H9 (cell line): ENCODE results near the gene TUBGCP6. TPM values are rescaled to one million over a fixed set of nuclear protein-coding genes. Genes with fewer than 3 reads are reported as not detected.

Experiments
- DNase-seq: peaks from one replicate; pipeline ENCODE4 v3.0.0-alpha.2; 2017
- H2AFZ ChIP-seq: one replicate; pipeline ENCODE4 v1.6.1; 2013; ENCODE audit warnings: mild to moderate bottlenecking, low read length, control low read depth, moderate library complexity
- H2AK5ac ChIP-seq: 2 replicates; pipeline ENCODE4 v1.6.1; 2013; ENCODE audit warnings: low read length, control low read depth, mixed read lengths; ENCODE audit not compliant: insufficient read length
- H2BK120ac ChIP-seq: one replicate; pipeline ENCODE4 v1.6.1; 2013; ENCODE audit warnings: low read depth, mild to moderate bottlenecking, low read length, control low read depth, inconsistent platforms; ENCODE audit not compliant: poor library complexity, severe bottlenecking
- H2BK12ac ChIP-seq: 2 replicates; pipeline ENCODE4 v1.6.1; 2013; ENCODE audit warnings: low read length, control low read depth, mixed read lengths, low read depth; ENCODE audit not compliant: insufficient read length
- H2BK15ac ChIP-seq: 2 replicates; pipeline ENCODE4 v1.6.1; 2013; ENCODE audit warnings: low read depth, low read length, control low read depth
- H2BK20ac ChIP-seq: one replicate; pipeline ENCODE4 v1.6.1; 2013; ENCODE audit warnings: low read depth, mild to moderate bottlenecking, low read length, control low read depth, inconsistent platforms; ENCODE audit not compliant: poor library complexity, severe bottlenecking
- H2BK5ac ChIP-seq: 2 replicates; pipeline ENCODE4 v1.6.1; 2013; ENCODE audit warnings: low read length, control low read depth, mixed read lengths; ENCODE audit not compliant: insufficient read length
- H3K14ac ChIP-seq: 2 replicates; pipeline ENCODE4 v1.6.1; 2013; ENCODE audit warnings: low read length, control low read depth; ENCODE audit not compliant: insufficient read depth
- H3K18ac ChIP-seq: 2 replicates; pipeline ENCODE4 v1.6.1; 2013; ENCODE audit warnings: low read depth, mild to moderate bottlenecking, mixed read lengths, low read length, control low read depth; ENCODE audit not compliant: insufficient read length
- H3K23ac ChIP-seq: 2 replicates; pipeline ENCODE4 v1.6.1; 2013; ENCODE audit warnings: low read length, control low read depth, mixed read lengths, low read depth; ENCODE audit not compliant: insufficient read length
- H3K23me2 ChIP-seq: 2 replicates; pipeline ENCODE4 v1.6.1; 2013; ENCODE audit warnings: low read depth, mild to moderate bottlenecking, mixed read lengths, low read length, control low read depth; ENCODE audit not compliant: insufficient read length, poor library complexity, severe bottlenecking
- H3K27ac ChIP-seq: 2 replicates; pipeline ENCODE4 v1.5.1; 2013; ENCODE audit warnings: low read length, control low read depth, mixed read lengths, low read depth; ENCODE audit not compliant: insufficient read length
- H3K27me3 ChIP-seq: 2 replicates; pipeline ENCODE4 v1.6.1; 2013; ENCODE audit warnings: low read length, control low read depth, inconsistent platforms; ENCODE audit not compliant: insufficient read depth
- H3K4ac ChIP-seq: 2 replicates; pipeline ENCODE4 v1.6.1; 2013; ENCODE audit warnings: low read depth, mild to moderate bottlenecking, control low read depth, inconsistent platforms, low read length, moderate library complexity
- H3K4me1 ChIP-seq: 2 replicates; pipeline ENCODE4 v1.6.1; 2013; ENCODE audit warnings: low read length, control low read depth, inconsistent platforms; ENCODE audit not compliant: insufficient read depth
- H3K4me2 ChIP-seq: 2 replicates; pipeline ENCODE4 v1.6.1; 2013; ENCODE audit warnings: low read length, control low read depth, mixed read lengths; ENCODE audit not compliant: insufficient read length, insufficient read depth
- H3K56ac ChIP-seq: 2 replicates; pipeline ENCODE4 v1.6.1; 2013; ENCODE audit warnings: low read depth, mild to moderate bottlenecking, mixed read lengths, low read length, control low read depth; ENCODE audit not compliant: insufficient read length
- H3K79me1 ChIP-seq: 2 replicates; pipeline ENCODE4 v1.6.1; 2013; ENCODE audit warnings: low read depth, mild to moderate bottlenecking, moderate library complexity, low read length, control low read depth, inconsistent platforms; ENCODE audit not compliant: insufficient read depth, poor library complexity, severe bottlenecking
- H3K79me2 ChIP-seq: 2 replicates; pipeline ENCODE4 v1.6.1; 2013; ENCODE audit warnings: low read length, control low read depth, inconsistent platforms; ENCODE audit not compliant: insufficient read depth
- H3K9ac ChIP-seq: 2 replicates; pipeline ENCODE4 v1.6.1; 2013; ENCODE audit warnings: low read length, control low read depth, mixed read lengths; ENCODE audit not compliant: insufficient read length; ENCODE audit errors: extremely low read depth
- H3K9me3 ChIP-seq: one replicate; pipeline ENCODE4 v1.6.1; 2013; ENCODE audit warnings: low read depth, low read length, inconsistent platforms; ENCODE audit not compliant: control insufficient read depth
- H3T11ph ChIP-seq: one replicate; pipeline ENCODE4 v1.6.1; 2013; ENCODE audit warnings: mild to moderate bottlenecking, low read length, control low read depth, inconsistent platforms
- H4K20me1 ChIP-seq: one replicate; pipeline ENCODE4 v1.6.1; 2013; ENCODE audit not compliant: control insufficient read depth, insufficient read length, insufficient read depth
- H4K5ac ChIP-seq: 2 replicates; pipeline ENCODE4 v1.6.1; 2013; ENCODE audit warnings: low read depth, mild to moderate bottlenecking, mixed read lengths, low read length, control low read depth; ENCODE audit not compliant: insufficient read length
- H4K8ac ChIP-seq: replicated peaks from 2 replicates; pipeline ENCODE4 v1.6.1; 2013; ENCODE audit warnings: low read length, control low read depth, mixed read lengths, low read depth; ENCODE audit not compliant: insufficient read length
- H4K91ac ChIP-seq: 2 replicates; pipeline ENCODE4 v1.6.1; 2013; ENCODE audit warnings: low read depth, mild to moderate bottlenecking, moderate library complexity, mixed read lengths, low read length, control low read depth; ENCODE audit not compliant: insufficient read length
- H3K27ac Mint-ChIP-seq, 3 experiments: 2 replicates in 2 of 3; 3 replicates in 1 of 3; pipeline ENCODE4 v1.8.0; 2020 to 2021; ENCODE audit warnings: mixed read lengths in 3 of 3, mild to moderate bottlenecking in 1 of 3, moderate library complexity in 1 of 3
- H3K27me3 Mint-ChIP-seq: 2 replicates; pipeline ENCODE4 v1.8.0; 2021; ENCODE audit warnings: low read depth, mild to moderate bottlenecking, moderate library complexity, mixed read lengths
- H3K36me3 Mint-ChIP-seq, 3 experiments: 2 replicates in 2 of 3; 3 replicates in 1 of 3; pipeline ENCODE4 v1.8.0; 2020 to 2021; ENCODE audit warnings: low read depth in 3 of 3, mixed read lengths in 3 of 3; ENCODE audit not compliant: insufficient read depth in 1 of 3
- H3K4me1 Mint-ChIP-seq, 2 experiments: 2 replicates each; pipeline ENCODE4 v1.8.0; 2020; ENCODE audit warnings: mixed read lengths in 2 of 2
- H3K4me3 Mint-ChIP-seq, 2 experiments: 2 replicates in 1 of 2; 3 replicates in 1 of 2; pipeline ENCODE4 v1.8.0; 2020 to 2021; ENCODE audit warnings: mild to moderate bottlenecking in 2 of 2, mixed read lengths in 2 of 2, moderate library complexity in 1 of 2
- H3K9me3 Mint-ChIP-seq, 2 experiments: 2 replicates in 1 of 2; 3 replicates in 1 of 2; pipeline ENCODE4 v1.8.0; 2020; ENCODE audit warnings: mild to moderate bottlenecking in 2 of 2, mixed read lengths in 2 of 2, moderate library complexity in 1 of 2
- WGBS: extraction: QIAGEN DNeasy Blood & Tissue Kit; methylation state at CpG from one replicate; pipeline ENCODE4 v1.1.7; 2013; ENCODE audit warnings: missing lambda C conversion rate, low lambda C conversion rate, mixed read lengths; ENCODE audit not compliant: insufficient read length; ENCODE audit errors: extremely low coverage; 5-methylcytosine and 5-hydroxymethylcytosine counted together
- total RNA-seq: library from RNA; stranded (reverse); gene quantifications from 2 replicates; pipeline ENCODE4 v1.2.1, GENCODE V29; 2021
- TF ChIP-seq, protein P1 (sequence below): fragments of 200-600 bp; sonication (generic); conservative IDR thresholded peaks from 3 replicates; pipeline ENCODE4 v1.8.0; 2021; ENCODE audit warnings: antibody characterized with exemption, mild to moderate bottlenecking

TUBGCP6 gene
- total RNA-seq, 1 experiment from 2014 or later = 29.0 TPM

DNA sequence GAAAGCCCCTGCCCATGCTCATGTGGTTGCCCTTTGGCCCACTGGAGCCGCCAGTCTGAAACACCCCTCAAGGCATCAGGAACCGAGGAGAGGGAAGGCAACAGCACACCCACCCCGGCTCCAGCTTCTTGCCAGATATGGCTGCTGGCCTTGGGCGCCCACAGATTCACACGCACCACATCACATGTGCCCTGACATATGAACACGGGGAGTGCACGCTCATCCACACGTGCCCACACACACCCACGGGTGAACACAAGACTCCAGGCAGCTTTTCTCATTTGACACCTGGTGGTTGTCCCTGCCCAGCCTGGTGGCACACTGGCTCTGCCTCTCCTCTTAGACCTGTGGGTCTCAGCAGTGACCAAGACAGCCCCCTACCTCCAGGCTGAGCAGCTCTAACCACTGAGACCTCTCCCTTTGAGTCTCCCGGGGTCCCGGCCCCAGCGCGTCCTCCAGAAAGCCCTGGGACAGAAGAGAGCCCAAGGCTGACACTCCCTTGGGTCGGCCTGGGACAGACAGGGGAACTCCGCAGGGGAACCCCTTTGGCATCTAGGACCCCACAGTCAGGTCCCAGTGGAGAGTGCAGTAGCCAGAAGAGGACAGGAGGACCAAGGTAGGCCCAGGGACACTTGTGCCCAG lies 19.4 kb upstream of the TUBGCP6 start:
- H2AK5ac ChIP-seq = no peak overlapping the region
- H3K14ac ChIP-seq = no peak overlapping the region
- no peak overlapping the region for H3K9ac ChIP-seq
- no peak for DNase-seq
- Mint-ChIP-seq H3K36me3 (no peaks in the 10 kb centered on the region), H3K4me3 (no peak overlapping the region), H3K4me1 (peaks cover 8 to 10% of the 10 kb centered on the region in 2 experiments), H3K27ac (no peak overlapping the region), H3K27me3 (peaks cover 79% of the 10 kb centered on the region), H3K9me3 (peaks cover 2 to 3% of the 10 kb centered on the region in 2 experiments; a peak in 2 of 5 replicates)
- H4K91ac ChIP-seq = no peak overlapping the region
- no peak overlapping the region for H4K8ac ChIP-seq
- peaks cover 8% of the 10 kb centered on the region for H3K23me2 ChIP-seq
- no peak overlapping the region for H3K56ac ChIP-seq
- no peaks in the 10 kb centered on the region for H3K9me3 ChIP-seq
- no peak overlapping the region for H2BK120ac ChIP-seq
- H3K23ac ChIP-seq = no peak overlapping the region
- no peak overlapping the region for H2BK12ac ChIP-seq
- H2BK15ac ChIP-seq = no peak overlapping the region
- H4K5ac ChIP-seq = no peak overlapping the region
- H3K4me1 ChIP-seq = no peaks in the 10 kb centered on the region
- H3K79me1 ChIP-seq = no peaks in the 10 kb centered on the region
- H3K79me2 ChIP-seq = no peaks in the 10 kb centered on the region
- no peak overlapping the region for H3T11ph ChIP-seq
- H3K4ac ChIP-seq = no peak overlapping the region
- no peak overlapping the region for H3K4me2 ChIP-seq
- H3K27ac ChIP-seq = no peak overlapping the region
- H2BK20ac ChIP-seq = no peak overlapping the region
- WGBS = no CpG with 5 or more reads among the region's 15 CpGs
- TF ChIP-seq, protein P1, sequence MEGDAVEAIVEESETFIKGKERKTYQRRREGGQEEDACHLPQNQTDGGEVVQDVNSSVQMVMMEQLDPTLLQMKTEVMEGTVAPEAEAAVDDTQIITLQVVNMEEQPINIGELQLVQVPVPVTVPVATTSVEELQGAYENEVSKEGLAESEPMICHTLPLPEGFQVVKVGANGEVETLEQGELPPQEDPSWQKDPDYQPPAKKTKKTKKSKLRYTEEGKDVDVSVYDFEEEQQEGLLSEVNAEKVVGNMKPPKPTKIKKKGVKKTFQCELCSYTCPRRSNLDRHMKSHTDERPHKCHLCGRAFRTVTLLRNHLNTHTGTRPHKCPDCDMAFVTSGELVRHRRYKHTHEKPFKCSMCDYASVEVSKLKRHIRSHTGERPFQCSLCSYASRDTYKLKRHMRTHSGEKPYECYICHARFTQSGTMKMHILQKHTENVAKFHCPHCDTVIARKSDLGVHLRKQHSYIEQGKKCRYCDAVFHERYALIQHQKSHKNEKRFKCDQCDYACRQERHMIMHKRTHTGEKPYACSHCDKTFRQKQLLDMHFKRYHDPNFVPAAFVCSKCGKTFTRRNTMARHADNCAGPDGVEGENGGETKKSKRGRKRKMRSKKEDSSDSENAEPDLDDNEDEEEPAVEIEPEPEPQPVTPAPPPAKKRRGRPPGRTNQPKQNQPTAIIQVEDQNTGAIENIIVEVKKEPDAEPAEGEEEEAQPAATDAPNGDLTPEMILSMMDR = no peak
- no peak overlapping the region for H2AFZ ChIP-seq
- H4K20me1 ChIP-seq = no peaks in the 10 kb centered on the region
- peaks cover 12% of the 10 kb centered on the region; the same call in 1 of the 2 replicates for H3K27me3 ChIP-seq
- no peak overlapping the region for H3K18ac ChIP-seq
- H2BK5ac ChIP-seq = no peak overlapping the region
